ENCODE data around the gene CEP72.
"Not testable (repeated sequence)": the region's sequence is repeated elsewhere in the genome, so short reads cannot be mapped to it uniquely, and the experiment has no call there.

Gene CEP72

DNA sequence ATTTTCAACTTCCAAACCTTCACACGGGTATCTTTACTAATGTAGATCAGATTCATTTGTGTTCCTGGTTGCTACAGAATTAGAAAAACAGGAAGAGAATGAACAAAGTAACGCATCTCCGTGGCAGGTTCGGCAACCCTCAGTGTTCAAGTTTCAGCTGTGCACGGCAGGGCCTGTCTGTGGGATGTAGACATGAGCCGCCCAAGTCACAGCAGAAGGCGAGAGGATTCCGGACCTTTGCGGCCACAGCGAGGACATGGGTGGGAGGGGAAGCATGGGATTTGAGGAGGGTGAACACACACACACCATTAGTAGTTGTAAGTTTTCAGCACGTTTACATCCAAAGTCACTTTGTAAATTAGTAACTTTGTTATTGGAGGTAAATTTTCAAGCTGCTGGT lies 31.7 kb upstream of the CEP72 start:
- in situ Hi-C loops (cut with HindIII; ENCODE audit: low sequenced_read_pairs) = no loop called here

GRCh38 chr5:581266-581665 lies 30.9 kb upstream of the CEP72 start:
- in situ Hi-C loops (cut with HindIII; ENCODE audit: low sequenced_read_pairs) = no loop called here

- in situ Hi-C loops (cut with HindIII; ENCODE audit: low sequenced_read_pairs) = no loop called here
These were observed 30.2 kb upstream of the CEP72 start for GRCh38 chr5:581941-582340.

- in situ Hi-C loops (cut with HindIII; ENCODE audit: low sequenced_read_pairs) = not testable (repeated sequence)
These were observed 29.7 kb upstream of the CEP72 start for GRCh38 chr5:582445-582844.

DNA sequence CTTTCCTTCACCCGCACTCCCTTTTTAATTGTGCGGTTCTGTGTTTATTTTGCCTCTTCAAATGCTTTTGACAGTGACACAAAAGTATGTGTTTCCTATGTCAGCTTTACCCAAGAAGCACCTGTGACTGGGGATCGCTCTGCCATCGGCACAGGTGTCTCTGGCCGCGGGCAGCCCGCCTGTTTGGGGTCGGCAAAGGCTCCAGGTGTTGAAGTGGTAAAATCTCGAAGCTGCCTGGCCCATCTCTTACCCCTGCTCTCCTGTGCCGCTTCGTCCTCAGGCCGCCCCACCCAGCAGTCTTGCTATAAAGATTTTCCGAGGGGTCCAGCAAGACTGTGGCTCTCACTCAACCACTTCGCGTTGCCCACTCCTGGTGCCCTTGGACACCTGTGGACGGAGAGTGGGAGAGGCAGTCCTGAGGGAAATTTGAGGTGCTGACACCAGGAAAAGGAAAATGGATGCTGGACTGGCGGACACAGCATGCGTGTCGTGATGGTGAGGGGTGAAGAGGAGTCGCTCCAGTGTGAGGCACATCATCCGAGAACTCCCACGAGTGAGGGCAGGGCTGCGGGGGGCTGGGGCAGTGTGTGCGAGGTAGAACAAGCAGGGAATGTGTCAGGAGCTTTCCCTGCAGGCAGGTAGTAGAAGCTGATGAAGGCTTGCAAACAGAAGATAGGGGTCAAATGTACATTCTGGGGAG lies 29.1 kb upstream of the CEP72 start:
- in situ Hi-C loops (cut with HindIII; ENCODE audit: low sequenced_read_pairs) = no loop called here

GRCh38 chr5:583645-584044 lies 28.5 kb upstream of the CEP72 start:
- in situ Hi-C loops (cut with HindIII; ENCODE audit: low sequenced_read_pairs) = no loop called here

- in situ Hi-C loops (cut with HindIII; ENCODE audit: low sequenced_read_pairs) = no loop called here
These were observed 27.9 kb upstream of the CEP72 start for GRCh38 chr5:584216-584615.

- in situ Hi-C loops (cut with HindIII; ENCODE audit: low sequenced_read_pairs) = no loop called here
These were observed 27.3 kb upstream of the CEP72 start for GRCh38 chr5:584846-585245.

DNA sequence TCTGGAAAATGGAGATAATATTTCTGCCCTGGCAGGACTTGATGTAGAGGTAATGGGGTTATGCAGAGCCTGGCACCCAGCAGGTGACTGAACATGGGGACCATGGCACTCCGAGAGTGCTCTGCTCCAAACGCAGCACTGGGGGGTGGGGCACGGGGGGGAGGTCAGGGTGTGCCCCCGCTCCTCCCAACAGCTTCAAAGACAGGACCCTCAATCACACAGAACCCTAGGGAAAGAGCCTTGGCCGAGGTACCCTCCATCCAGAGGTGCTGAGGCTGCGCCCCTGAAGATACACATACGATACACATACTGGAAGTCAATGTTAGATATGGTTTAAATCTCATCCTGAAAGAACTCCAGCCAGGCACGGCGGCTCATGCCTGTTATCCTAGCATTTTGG lies 26.6 kb upstream of the CEP72 start:
- in situ Hi-C loops (cut with HindIII; ENCODE audit: low sequenced_read_pairs) = no loop called here

GRCh38 chr5:585962-586628 lies 26.0 kb upstream of the CEP72 start:
- in situ Hi-C loops (cut with HindIII; ENCODE audit: low sequenced_read_pairs) = no loop called here

- in situ Hi-C loops (cut with HindIII; ENCODE audit: low sequenced_read_pairs) = no loop called here
These were observed 25.3 kb upstream of the CEP72 start for GRCh38 chr5:586751-587285.

- in situ Hi-C loops (cut with HindIII; ENCODE audit: low sequenced_read_pairs) = no loop called here
These were observed 24.7 kb upstream of the CEP72 start for GRCh38 chr5:587403-587802.

- in situ Hi-C loops (cut with HindIII; ENCODE audit: low sequenced_read_pairs) = no loop called here
These were observed 23.6 kb upstream of the CEP72 start for GRCh38 chr5:588406-588995.

- in situ Hi-C loops (cut with HindIII; ENCODE audit: low sequenced_read_pairs) = no loop called here
These were observed 23.0 kb upstream of the CEP72 start for GRCh38 chr5:589173-589572.

DNA sequence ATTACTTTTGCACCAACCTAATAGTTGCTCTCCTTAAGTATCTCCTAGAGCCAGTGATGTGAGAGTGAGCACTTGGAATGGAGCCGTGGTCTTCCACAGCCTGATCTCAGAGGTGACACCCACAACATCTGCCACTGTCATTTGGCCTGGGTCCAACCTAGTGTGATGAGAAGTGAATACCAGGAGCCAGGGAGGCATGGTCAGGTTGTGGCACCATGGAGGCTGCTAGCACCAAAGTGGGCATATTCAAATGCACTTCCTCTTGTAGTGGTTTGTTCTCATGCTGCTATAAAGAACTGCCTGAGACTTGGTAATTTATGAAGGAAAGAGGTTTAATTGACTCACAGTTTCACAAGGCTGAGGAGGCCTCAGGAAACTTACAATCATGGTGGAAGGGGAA lies 22.6 kb upstream of the CEP72 start:
- in situ Hi-C loops (cut with HindIII; ENCODE audit: low sequenced_read_pairs) = no loop called here

- in situ Hi-C loops (cut with HindIII; ENCODE audit: low sequenced_read_pairs) = no loop called here
These were observed 21.8 kb upstream of the CEP72 start for GRCh38 chr5:590346-590745.

- in situ Hi-C loops (cut with HindIII; ENCODE audit: low sequenced_read_pairs) = no loop called here
These were observed 20.4 kb upstream of the CEP72 start for GRCh38 chr5:591746-592145.

DNA sequence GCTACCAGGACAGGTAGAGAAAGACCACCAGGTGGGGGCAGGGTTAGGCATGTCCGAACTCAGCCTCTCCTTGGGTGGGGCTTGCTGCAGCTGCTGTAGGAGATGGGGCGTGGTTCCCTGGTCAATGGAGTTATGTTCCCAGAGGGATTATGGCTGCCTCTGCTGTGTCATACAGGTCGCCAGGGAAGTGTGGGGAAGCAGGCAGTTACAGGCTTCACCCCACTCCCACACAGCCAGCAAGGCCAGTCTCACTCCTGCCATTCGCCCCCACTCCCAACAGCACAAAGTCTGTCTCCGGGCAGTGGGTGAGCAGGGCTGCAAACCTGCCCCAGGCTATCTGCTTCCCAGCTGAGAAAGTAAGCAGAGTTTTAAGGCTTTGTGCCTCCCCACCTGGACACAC lies 20.0 kb upstream of the CEP72 start:
- in situ Hi-C loops (cut with HindIII; ENCODE audit: low sequenced_read_pairs) = no loop called here

DNA sequence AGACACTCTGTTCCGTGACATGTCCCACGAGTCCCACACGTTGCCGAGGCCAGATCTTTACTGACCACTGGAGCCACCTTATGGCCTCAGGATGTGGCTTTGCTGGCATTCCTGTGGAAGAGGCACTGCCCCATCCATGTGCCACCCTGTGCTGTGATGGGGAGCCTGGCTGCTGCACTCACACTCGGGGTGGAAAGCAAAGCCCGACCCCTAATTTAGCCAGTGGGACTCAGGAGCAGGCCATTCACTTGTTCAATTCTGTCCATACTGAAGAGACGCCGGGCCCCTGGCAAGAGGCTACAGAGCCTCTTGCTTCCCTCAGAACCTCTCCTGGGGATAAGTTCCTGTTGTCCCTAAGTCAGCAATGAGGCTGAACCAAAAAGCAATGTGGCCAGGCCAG lies 18.6 kb upstream of the CEP72 start:
- in situ Hi-C loops (cut with HindIII; ENCODE audit: low sequenced_read_pairs) = no loop called here

- in situ Hi-C loops (cut with HindIII; ENCODE audit: low sequenced_read_pairs) = no loop called here
These were observed 17.8 kb upstream of the CEP72 start for GRCh38 chr5:594226-594860.

DNA sequence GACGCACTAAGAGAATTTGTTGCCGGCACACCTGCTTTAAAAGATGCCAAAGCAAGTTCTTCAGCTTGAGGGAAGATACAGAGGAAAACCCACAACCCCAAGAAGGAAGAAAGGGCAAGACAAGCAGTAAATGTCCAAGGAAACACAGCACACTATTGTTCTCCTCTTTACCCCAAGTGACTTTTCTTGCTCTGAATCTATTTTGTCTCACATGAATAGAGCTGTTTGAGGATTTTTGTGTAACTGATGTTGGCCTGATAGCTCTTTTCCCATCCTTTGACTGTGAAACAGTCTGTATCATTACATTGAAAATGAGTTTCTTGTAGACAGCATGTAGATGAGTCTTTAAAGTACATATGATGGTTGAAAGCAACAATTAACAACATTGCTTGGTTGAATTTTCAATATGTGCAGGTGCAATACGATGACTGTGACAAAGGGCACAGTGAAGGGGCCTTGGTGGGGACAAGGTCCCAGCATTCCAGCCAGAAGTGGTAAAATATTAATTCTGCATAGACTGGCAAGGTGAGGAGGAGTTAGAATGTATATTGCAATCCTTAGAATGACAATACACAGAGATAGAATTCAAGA lies 16.8 kb upstream of the CEP72 start:
- in situ Hi-C loops (cut with HindIII; ENCODE audit: low sequenced_read_pairs) = no loop called here

All from DLD1 (cell line).